ENCODE measurements around the gene SAMD4B.

The SAMD4B gene

DNA sequence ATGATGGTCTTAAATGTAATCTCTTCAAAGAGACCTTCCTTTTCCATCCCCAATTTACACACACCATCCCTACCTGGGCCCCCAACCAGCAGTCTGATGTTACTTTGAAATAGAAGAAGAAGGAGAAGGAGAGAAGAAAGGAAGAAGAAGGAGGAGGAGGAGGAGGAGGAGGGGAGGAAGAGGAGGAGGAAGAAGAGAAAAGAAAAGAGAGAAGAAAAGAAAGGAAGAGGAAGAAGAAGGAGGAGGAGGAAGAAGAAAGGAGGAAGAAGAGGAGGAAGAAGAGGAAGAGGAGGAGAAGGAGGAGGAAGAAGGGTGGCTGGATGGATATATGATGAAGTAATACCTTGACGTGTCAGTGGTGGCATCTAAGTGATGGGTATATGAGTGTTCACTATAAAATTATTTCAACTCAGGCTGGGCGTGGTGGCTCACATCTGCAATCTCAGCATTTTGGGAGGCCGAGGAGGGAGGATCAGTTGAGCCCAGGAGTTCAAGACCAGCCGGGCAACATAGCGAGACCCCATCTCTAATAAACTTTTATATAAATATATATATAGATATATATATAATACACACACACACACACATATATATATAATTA is 17.9 kb upstream of the SAMD4B start:
- no peaks in the 10 kb centered on the region for H3K36me3 ChIP-seq (ENCODE audit: low read depth)
- no peak for ATAC-seq (ENCODE audit: low read depth)
- H3K27me3 ChIP-seq (ENCODE audit: insufficient read depth, poor library complexity, severe bottlenecking): no peaks in the 10 kb centered on the region
- no peak overlapping the region for H3K27ac ChIP-seq (ENCODE audit: poor library complexity, severe bottlenecking)
- TF ChIP-seq, protein P1, sequence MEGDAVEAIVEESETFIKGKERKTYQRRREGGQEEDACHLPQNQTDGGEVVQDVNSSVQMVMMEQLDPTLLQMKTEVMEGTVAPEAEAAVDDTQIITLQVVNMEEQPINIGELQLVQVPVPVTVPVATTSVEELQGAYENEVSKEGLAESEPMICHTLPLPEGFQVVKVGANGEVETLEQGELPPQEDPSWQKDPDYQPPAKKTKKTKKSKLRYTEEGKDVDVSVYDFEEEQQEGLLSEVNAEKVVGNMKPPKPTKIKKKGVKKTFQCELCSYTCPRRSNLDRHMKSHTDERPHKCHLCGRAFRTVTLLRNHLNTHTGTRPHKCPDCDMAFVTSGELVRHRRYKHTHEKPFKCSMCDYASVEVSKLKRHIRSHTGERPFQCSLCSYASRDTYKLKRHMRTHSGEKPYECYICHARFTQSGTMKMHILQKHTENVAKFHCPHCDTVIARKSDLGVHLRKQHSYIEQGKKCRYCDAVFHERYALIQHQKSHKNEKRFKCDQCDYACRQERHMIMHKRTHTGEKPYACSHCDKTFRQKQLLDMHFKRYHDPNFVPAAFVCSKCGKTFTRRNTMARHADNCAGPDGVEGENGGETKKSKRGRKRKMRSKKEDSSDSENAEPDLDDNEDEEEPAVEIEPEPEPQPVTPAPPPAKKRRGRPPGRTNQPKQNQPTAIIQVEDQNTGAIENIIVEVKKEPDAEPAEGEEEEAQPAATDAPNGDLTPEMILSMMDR (IDR thresholded peaks at IDR 0.05; ENCODE audit: poor library complexity, severe bottlenecking): no peak
- no peak overlapping the region for H3K4me3 ChIP-seq (ENCODE audit: severe bottlenecking)
- no peak for DNase-seq (ENCODE audit: low spot score)
- H3K4me1 ChIP-seq (ENCODE audit: insufficient read depth, poor library complexity, severe bottlenecking): no peaks in the 10 kb centered on the region
- H3K9me3 ChIP-seq (ENCODE audit: severe bottlenecking): no peaks in the 10 kb centered on the region

DNA sequence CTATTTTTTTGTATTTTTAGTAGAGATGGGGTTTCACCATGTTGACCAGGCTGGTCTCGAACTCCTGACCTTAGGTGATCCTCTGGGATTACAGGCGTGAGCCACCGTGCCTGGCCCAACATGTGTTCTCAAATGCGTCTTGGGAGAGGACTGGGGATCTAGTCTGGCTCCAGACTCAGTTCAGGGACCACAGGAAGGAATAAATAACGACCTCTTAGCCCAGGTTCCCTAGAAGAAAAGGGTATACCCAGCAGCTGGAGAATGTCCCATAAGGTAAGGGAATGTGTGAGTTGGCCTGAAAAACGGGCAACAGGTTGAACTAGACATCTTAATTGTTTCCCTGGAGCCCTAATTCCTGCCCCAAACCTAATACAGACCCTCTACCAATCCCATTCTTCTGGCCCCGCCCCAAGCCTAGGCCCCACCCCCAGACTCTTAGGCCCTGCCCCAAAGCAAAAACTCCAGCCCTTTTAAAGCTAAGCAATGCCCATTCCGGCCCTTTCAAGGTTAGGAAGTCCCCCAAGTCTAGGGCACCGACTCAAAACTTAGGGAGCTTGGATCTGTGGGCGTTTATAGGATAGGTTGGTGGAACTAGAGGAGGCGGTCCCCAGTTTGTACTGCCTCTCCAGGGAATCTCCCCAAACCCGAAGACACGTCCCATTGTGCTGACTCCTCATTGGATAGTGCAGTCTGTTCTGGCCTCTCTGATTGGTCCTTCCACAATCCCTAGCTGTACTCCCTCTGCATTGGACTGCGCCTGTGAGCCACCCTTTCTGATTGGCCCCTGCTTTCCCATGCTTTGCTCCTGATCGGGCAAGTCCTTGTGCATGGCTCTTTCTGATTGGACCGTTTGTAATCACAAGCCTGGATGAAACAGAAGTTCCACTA is 16.2 kb upstream of the SAMD4B start:
- no peaks in the 10 kb centered on the region for H3K27me3 ChIP-seq (ENCODE audit: insufficient read depth, poor library complexity, severe bottlenecking)
- ATAC-seq (ENCODE audit: low read depth): peak; percentile 57
- TF ChIP-seq, protein P1 (IDR thresholded peaks at IDR 0.05; ENCODE audit: poor library complexity, severe bottlenecking): no peak
- H3K9me3 ChIP-seq (ENCODE audit: severe bottlenecking): no peaks in the 10 kb centered on the region
- H3K4me1 ChIP-seq (ENCODE audit: insufficient read depth, poor library complexity, severe bottlenecking): no peaks in the 10 kb centered on the region
- no peaks in the 10 kb centered on the region for H3K36me3 ChIP-seq (ENCODE audit: low read depth)
- H3K4me3 ChIP-seq (ENCODE audit: severe bottlenecking): no peak overlapping the region
- DNase-seq (ENCODE audit: low spot score): no peak
- no peak overlapping the region for H3K27ac ChIP-seq (ENCODE audit: poor library complexity, severe bottlenecking)

DNA sequence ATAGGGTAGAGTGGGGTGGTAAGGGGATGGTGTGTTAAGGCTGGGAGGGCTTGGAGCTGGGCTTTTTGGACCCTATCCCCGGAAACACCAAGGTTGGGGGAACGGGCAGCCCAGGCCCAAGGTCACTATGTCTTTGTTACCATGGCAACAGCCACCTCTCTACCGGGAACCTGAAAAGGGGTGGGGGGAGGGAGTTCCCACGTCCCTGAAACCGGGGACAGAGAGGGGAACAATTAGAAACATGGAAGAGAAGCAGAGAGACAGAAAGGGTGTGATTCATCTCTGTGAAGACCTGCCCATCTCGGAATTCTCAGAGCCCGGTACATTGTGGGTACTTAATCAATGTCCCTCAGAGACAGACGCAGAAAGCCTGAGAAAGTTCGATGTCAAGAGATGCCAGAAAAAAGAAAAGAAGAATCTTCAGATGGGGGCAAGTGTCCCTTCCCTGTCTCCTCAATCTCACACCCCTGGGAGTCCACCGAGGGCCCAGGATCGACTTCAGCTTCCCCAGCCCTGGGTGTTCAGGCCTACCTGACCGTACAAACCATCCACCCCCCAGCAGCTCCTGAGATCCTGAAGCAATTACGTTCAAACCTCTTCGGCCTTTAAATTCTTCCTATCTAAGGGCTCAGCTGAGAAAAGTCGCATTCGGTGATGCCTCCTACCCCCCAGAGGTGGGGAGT is 14.7 kb upstream of the SAMD4B start:
- Histone ChIP-seq H3K4me3 (ENCODE audit: severe bottlenecking) (no peak overlapping the region), H3K27me3 (ENCODE audit: insufficient read depth, poor library complexity, severe bottlenecking) (no peaks in the 10 kb centered on the region), H3K27ac (ENCODE audit: poor library complexity, severe bottlenecking) (no peak overlapping the region), H3K4me1 (ENCODE audit: insufficient read depth, poor library complexity, severe bottlenecking) (no peaks in the 10 kb centered on the region), H3K36me3 (ENCODE audit: low read depth) (no peaks in the 10 kb centered on the region), H3K9me3 (ENCODE audit: severe bottlenecking) (no peaks in the 10 kb centered on the region)
- ATAC-seq (ENCODE audit: low read depth): no peak
- DNase-seq (ENCODE audit: low spot score): no peak
- TF ChIP-seq, protein P1 (IDR thresholded peaks at IDR 0.05; ENCODE audit: poor library complexity, severe bottlenecking): no peak

DNA sequence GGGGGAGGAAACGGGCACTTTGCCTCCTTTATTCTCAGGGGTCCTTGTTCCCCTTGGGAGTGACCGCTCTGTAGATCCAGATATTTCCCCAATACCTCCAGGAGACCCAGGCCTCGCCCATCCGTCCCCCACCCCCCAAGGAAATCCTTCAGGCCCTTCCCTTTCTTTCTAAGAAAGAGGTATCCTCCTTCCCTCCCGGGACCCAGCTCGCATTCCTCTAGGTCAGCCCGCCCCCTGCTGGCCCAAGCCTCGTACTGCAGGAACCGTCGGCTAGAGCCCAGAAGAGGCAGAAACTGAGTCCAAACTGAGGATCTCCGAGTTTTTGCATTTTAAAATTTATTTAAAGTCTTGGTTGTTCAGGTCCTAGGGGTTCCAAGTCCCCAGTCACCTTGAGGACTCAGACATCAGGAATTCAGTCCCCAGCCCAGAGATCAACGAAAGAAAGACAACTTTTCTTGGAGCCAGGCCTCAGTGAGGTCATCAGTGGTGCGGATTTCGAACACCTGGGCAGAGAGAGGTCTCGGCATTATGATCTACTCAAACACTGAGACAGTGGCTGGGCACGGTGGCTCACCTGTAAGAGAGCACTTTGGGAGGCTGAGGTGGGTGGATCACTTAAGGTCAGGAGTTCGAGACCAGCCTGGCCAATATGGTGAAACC is 14.0 kb upstream of the SAMD4B start:
- DNase-seq (ENCODE audit: low spot score): no peak
- Histone ChIP-seq H3K36me3 (ENCODE audit: low read depth) (no peaks in the 10 kb centered on the region), H3K4me1 (ENCODE audit: insufficient read depth, poor library complexity, severe bottlenecking) (no peaks in the 10 kb centered on the region)

More for the DNA sequence above, 14.0 kb upstream of the SAMD4B start:
- H3K27ac ChIP-seq (ENCODE audit: poor library complexity, severe bottlenecking): no peak overlapping the region
- H3K9me3 ChIP-seq (ENCODE audit: severe bottlenecking): no peaks in the 10 kb centered on the region
- peak; percentile 67; the same call in 2 of the 3 replicates for ATAC-seq (ENCODE audit: low read depth)
- no peak overlapping the region for H3K4me3 ChIP-seq (ENCODE audit: severe bottlenecking)
- no peaks in the 10 kb centered on the region for H3K27me3 ChIP-seq (ENCODE audit: insufficient read depth, poor library complexity, severe bottlenecking)
- TF ChIP-seq, protein P1 (IDR thresholded peaks at IDR 0.05; ENCODE audit: poor library complexity, severe bottlenecking): peak; percentile 96
